NCI-H146 (cell line): ENCODE results near the gene KIAA0586.
"Not testable (repeated sequence)": the region's sequence is repeated elsewhere in the genome, so short reads cannot be mapped to it uniquely, and the experiment has no call there.

Experiments used
- DNase-seq: peaks from one replicate; lab custom pipeline; 2025; lab: John Stamatoyannopoulos, UW

Gene KIAA0586

DNA sequence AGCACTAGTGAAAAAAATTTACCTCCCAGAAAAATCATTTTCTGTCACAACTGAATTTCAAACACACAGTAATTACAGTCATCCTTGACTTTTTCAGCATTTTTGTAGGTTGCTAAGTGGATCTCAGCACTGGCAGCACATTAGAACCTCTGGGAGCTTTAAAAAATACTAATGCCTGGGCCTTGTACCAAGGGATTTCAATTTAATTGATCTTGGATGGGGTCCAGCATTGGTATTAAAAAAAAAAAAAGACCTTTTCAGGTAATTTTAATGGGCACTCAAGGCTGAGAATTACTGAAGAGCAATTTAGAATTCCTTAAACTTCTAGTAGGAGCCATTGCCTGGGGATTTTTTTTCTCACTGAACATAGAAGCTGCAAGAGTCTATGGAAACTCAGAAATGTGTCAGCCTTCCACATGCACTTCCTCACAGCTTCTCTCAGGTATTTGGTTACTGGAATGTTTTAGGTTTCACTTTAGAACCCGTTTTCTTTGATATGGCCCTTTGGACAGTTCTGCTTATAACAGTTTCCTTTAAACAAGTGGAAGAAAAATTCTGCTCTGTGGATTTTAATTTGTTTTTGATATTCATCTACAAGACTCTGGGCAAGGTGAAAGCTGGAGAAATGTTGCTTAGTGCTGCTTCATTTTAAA is 121.7 kb downstream of the KIAA0586 start:
- peak; percentile 1 for DNase-seq

GRCh38 chr14:58553959-58554358 is 126.4 kb downstream of the KIAA0586 start:
- DNase-seq: no peak

GRCh38 chr14:58555647-58556046 is 128.1 kb downstream of the KIAA0586 start:
- DNase-seq: no peak

GRCh38 chr14:58557242-58557641 is 129.7 kb downstream of the KIAA0586 start:
- DNase-seq: no peak

DNA sequence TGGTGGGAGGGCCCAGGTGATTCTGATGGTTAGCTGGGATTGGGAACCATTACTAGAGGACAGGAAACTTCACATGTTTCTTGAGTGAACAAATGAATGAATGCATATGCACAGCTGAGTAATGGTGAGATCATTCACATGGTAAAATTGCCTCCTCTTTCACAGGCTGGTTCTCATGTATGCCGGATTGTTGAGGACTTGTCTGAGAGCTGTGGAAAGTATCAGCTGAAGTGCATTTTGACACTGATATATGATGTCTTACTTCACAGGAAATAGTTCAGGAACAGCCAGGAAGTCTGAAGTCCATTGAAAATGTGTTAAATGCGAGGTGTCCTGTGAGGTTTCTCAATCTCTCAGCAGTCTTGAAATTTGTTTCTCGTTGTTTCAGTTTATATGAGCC is 132.7 kb downstream of the KIAA0586 start:
- no peak for DNase-seq

- no peak for DNase-seq
Measured at GRCh38 chr14:58562141-58562540, 134.6 kb downstream of the KIAA0586 start.

- DNase-seq: no peak
Measured at GRCh38 chr14:58563978-58564377, 136.5 kb downstream of the KIAA0586 start.

DNA sequence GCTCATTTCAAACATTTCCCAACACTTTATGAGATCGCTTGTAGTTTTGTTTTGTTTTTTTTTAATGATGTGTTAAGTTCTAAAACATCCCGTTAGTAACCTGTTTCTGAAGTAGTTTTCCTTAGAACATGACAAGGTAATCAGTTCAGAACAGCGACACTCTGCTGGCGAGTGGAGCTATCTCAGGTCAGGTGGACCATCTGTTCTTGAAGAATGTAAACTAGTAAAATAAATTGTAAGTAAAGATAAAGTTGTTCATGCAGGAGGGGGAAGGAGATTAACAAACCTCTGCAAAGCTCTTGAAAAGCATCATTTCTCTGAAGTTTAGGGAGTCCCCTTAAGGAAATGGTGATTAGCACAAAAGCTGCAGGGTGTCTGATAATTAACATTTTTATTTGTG is 138.3 kb downstream of the KIAA0586 start:
- no peak for DNase-seq

- DNase-seq: no peak
Measured at GRCh38 chr14:58566979-58567378, 139.5 kb downstream of the KIAA0586 start.

DNA sequence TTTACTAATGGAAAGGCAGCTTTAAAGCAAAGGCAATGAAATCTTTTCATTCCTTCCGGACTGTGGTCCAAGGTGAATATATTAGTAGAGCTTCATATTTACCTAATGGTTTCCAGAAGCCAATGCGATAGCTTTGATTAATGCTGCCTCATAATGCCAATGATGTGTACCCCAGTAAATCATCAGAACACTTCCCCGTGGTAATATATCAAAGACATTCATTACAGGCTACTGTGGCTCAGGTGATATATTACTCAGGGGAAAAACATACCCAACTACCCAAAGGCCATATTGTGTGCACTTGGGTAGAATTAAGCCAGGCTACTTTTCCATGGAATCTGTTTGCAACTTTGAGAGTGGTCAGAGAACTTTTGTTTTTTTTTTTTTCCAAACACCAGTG is 140.8 kb downstream of the KIAA0586 start:
- no peak for DNase-seq

DNA sequence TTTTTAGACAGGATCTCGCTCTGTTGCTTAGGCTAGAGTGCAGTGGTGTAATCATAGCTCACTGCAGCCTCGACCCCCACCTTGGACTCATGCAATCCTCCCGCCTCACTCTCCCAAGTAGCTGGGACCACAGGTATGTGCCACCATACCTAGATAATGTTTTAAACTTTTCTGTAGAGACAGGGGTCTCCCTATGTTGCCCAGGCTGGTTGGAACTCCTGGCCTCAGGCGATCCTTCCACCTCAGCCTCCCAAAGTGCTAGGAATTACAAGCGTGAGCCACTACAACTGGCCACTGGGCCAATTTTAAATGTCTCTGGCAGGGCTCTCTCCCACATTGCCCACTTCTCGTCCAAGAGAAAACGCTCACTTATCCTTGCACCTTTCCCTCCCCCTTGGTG is 143.7 kb downstream of the KIAA0586 start:
- no peak for DNase-seq

- DNase-seq: no peak
Measured at GRCh38 chr14:58571769-58572472, 144.4 kb downstream of the KIAA0586 start.

DNA sequence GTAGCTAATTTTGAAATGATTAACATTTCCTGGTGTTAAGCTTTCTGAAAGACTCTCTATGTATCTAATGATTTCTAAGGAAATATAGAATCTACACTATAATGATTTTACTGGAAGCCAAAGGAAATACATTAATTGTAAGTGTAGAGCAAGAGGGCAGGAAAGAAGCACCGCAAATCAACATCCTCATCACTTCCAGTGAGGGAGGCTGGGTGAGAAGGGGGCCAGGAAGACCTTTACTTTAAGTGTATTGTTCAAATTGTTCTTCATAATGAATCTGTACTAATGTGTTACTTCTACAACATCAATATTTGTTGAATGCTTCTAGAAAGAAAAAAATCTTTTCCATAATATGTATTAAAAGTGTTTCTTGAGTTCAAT is 144.9 kb downstream of the KIAA0586 start:
- DNase-seq: no peak

GRCh38 chr14:58572863-58573262 is 145.3 kb downstream of the KIAA0586 start:
- DNase-seq: no peak

DNA sequence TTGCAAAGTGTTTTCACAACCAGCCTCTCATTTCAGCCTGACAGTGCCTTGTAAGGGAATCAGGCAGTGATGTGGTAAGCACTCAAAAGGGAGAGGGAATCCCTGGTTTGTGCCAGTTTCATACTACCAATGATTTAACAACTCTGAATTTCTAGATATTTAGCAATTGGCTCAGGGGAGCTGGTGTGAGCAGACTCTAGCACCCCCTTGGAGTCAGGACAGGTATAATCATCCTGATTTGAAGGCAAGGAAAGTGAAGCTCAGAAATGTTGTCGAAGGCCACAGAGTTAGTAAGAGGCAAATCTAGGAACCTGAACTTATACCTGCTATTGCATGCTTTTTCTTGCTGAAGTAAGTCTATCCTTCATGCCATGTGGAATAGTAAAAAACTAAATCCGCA is 147.1 kb downstream of the KIAA0586 start:
- no peak for DNase-seq

GRCh38 chr14:58575956-58576355 is 148.4 kb downstream of the KIAA0586 start:
- no peak for DNase-seq

- not testable (repeated sequence) for DNase-seq
Measured at GRCh38 chr14:58580035-58580434, 152.5 kb downstream of the KIAA0586 start.

DNA sequence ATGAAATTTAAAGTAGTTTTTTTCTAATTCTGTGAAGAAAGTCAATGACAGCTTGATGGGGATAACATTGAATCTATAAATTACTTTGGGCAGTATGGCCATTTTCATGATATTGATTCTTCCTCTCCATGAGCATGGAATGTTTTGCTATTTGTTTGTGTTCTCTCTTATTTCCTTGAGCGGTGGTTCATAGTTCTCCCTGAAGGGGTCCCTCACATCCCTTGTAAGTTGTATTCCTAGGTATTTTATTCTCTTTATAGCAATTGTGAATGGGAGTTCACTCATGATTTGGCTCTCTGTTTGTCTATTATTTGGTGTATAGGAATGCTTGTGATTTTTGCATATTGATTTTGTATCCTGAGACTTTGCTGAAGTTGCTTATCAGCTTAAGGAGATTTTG is 153.9 kb downstream of the KIAA0586 start:
- DNase-seq: not testable (repeated sequence)

DNA sequence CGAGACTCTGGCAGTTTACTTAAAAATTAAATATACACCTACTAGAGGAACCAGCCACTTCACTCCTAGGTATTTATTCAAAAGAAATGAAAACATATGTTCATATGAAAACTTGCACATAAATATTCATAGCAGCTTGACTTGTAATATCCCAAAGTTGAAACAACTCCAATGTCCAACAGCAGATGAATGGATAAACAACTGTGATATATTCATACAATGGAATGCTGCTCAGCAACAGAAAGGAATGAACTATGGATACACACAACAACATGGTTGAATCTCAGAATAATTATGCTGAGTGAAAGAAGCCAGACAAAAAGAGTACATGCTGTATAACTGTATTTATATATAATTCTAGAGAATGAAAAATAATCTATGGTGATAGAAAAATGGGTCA is 156.9 kb downstream of the KIAA0586 start:
- no peak for DNase-seq

DNA sequence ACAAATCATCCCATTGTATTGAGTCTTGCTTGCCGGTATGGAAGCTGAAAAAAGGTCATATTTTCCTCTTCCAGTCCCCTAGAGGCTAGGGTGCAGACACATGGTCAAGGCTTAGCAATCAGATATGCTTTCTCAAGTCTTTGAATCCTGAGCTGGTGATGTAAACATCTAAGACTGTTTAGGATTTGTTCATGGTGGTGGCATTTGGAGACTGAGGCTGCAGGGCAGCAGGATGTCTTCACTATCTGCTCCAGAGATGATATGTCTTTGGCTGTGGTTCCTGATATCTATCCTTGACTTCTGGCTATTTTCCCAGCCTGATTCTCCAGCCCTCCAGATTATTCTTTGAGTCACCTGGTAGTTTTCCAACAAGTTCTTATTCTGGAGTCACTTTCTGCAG is 159.8 kb downstream of the KIAA0586 start:
- DNase-seq: no peak

- DNase-seq: not testable (repeated sequence)
Measured at GRCh38 chr14:58588321-58588720, 160.8 kb downstream of the KIAA0586 start.

DNA sequence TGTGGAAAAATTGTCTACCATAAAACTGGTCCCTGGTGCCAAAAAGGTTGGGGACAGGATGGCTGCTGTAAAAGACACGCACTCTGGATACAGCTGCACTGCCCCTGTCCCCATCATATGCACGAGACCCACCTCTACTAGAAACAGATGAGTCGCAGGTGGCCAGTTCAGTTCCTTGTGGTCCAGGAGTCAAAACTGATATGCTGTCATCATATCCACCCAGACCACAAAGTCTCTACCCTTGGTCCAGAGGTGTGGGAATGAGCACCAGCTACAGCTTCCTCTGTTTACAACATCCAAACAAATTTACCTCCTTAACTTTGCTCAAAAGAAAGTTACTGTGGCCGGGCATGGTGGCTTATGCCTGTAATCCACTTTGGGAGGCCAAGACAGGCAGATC is 166.5 kb downstream of the KIAA0586 start:
- no peak for DNase-seq

DNA sequence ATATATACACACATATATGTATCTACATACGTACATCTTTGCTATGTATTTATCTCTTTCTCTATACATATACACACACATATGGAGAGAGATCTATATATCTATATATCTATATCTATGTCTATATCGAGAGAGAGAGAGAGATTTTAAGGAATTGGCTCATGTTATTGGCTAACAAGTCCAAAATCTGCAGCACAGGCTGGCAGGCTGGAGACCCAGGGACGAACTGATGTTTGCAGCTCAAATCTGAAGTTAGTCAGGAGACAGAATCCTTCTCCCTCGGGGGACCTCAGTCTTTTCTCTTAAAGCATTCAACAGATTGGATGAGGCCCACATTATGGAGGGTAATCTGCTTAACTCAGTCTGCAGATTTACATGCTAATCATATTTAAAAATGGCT is 169.5 kb downstream of the KIAA0586 start:
- DNase-seq: no peak
